ENCODE measurements around the gene CLEC4A. TPM values are rescaled to one million over a fixed set of nuclear protein-coding genes. Genes with fewer than 3 reads are reported as not detected.

The CLEC4A gene
- total RNA-seq, 1 experiment from 2014 or later: 0.37 TPM

DNA sequence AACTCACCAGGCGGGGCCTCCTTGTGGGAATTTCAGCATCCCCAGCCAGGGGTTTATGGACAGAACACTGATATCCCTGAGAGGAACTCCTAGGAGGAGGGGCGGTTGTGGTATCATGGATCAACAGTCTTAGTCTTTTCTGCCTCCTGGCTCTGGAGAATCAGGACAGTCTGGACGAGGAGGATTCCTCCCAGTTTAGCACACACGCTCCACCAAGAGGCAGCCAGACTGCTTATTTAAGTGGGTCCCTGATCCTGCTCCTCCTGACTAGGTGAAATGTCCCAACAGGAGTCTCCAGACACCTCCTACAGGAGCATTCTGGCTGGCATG lies 23.0 kb downstream of the CLEC4A start:
- H2AK5ac ChIP-seq (ENCODE audit: insufficient read length, low read length): no peak overlapping the region
- H4K91ac ChIP-seq (ENCODE audit: insufficient read length, low read depth, low read length): no peak overlapping the region
- H3K36me3 Mint-ChIP-seq (ENCODE audit: insufficient read depth in 1 of 3, low read depth in 3 of 3): peaks cover 11 to 15% (median 12%) of the 10 kb centered on the region in 3 experiments
- peaks cover 12% of the 10 kb centered on the region; the same call in 1 of the 2 replicates for H3K4me1 ChIP-seq (ENCODE audit: insufficient read depth, low read length)
- no peak overlapping the region for H2BK5ac ChIP-seq (ENCODE audit: insufficient read length, low read length)
- H3K23ac ChIP-seq (ENCODE audit: insufficient read length, low read depth, low read length): no peak overlapping the region
- no CpG with 5 or more reads among the region's 4 CpGs for WGBS (ENCODE audit: extremely low coverage, insufficient read length, low lambda C conversion rate)
- H3K4me3 Mint-ChIP-seq: no peak overlapping the region
- DNase-seq: no peak
- H3K27ac Mint-ChIP-seq: peak overlapping the region in 2 of 3 experiments; percentile 20 to 91; a peak in 1 of 7 replicates
- no peak overlapping the region for H4K5ac ChIP-seq (ENCODE audit: insufficient read length, low read depth, low read length)
- no peaks in the 10 kb centered on the region for H3K79me2 ChIP-seq (ENCODE audit: insufficient read depth, low read length)
- peaks cover 22 to 26% of the 10 kb centered on the region in 2 experiments for H3K4me1 Mint-ChIP-seq
- H3K9me3 Mint-ChIP-seq: peaks cover 11 to 19% of the 10 kb centered on the region in 2 experiments
- peak overlapping the region; percentile 74; the same call in 1 of the 2 replicates for H3K14ac ChIP-seq (ENCODE audit: insufficient read depth, low read length)
- H2BK15ac ChIP-seq (ENCODE audit: low read depth, low read length): no peak overlapping the region
- H4K8ac ChIP-seq (replicated peaks; ENCODE audit: insufficient read length, low read depth, low read length): peak overlapping the region; percentile 32
- no peak overlapping the region for H3K27ac ChIP-seq (ENCODE audit: insufficient read length, low read depth, low read length)
- H2BK12ac ChIP-seq (ENCODE audit: insufficient read length, low read depth, low read length): no peak overlapping the region
- TF ChIP-seq, protein P1, sequence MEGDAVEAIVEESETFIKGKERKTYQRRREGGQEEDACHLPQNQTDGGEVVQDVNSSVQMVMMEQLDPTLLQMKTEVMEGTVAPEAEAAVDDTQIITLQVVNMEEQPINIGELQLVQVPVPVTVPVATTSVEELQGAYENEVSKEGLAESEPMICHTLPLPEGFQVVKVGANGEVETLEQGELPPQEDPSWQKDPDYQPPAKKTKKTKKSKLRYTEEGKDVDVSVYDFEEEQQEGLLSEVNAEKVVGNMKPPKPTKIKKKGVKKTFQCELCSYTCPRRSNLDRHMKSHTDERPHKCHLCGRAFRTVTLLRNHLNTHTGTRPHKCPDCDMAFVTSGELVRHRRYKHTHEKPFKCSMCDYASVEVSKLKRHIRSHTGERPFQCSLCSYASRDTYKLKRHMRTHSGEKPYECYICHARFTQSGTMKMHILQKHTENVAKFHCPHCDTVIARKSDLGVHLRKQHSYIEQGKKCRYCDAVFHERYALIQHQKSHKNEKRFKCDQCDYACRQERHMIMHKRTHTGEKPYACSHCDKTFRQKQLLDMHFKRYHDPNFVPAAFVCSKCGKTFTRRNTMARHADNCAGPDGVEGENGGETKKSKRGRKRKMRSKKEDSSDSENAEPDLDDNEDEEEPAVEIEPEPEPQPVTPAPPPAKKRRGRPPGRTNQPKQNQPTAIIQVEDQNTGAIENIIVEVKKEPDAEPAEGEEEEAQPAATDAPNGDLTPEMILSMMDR (conservative IDR thresholded peaks at IDR 0.05): no peak
- H4K20me1 ChIP-seq (ENCODE audit: control insufficient read depth, insufficient read depth, insufficient read length): no peaks in the 10 kb centered on the region
- H3K23me2 ChIP-seq (ENCODE audit: insufficient read length, low read depth, low read length, poor library complexity, severe bottlenecking): peaks cover 4% of the 10 kb centered on the region
- H3K9me3 ChIP-seq (ENCODE audit: control insufficient read depth, low read depth, low read length): peaks cover 5% of the 10 kb centered on the region
- no peak overlapping the region for H3K9ac ChIP-seq (ENCODE audit: extremely low read depth, insufficient read length, low read length)
- no peak overlapping the region for H3K56ac ChIP-seq (ENCODE audit: insufficient read length, low read depth, low read length)
- no peaks in the 10 kb centered on the region for H3K79me1 ChIP-seq (ENCODE audit: insufficient read depth, low read depth, low read length, poor library complexity, severe bottlenecking)
- peak overlapping the region; percentile 84 for H3K18ac ChIP-seq (ENCODE audit: insufficient read length, low read depth, low read length)
- H2BK120ac ChIP-seq (ENCODE audit: low read depth, low read length, poor library complexity, severe bottlenecking): no peak overlapping the region
- H3K27me3 ChIP-seq (ENCODE audit: insufficient read depth, low read length): no peaks in the 10 kb centered on the region
- peak overlapping the region; percentile 3 for H3K4me2 ChIP-seq (ENCODE audit: insufficient read depth, insufficient read length, low read length)
- no peak overlapping the region for H2BK20ac ChIP-seq (ENCODE audit: low read depth, low read length, poor library complexity, severe bottlenecking)
- H3T11ph ChIP-seq (ENCODE audit: low read length): no peak overlapping the region
- peaks cover 14% of the 10 kb centered on the region for H3K27me3 Mint-ChIP-seq (ENCODE audit: low read depth)
- H2AFZ ChIP-seq (ENCODE audit: low read length): no peak overlapping the region
- no peak overlapping the region for H3K4ac ChIP-seq (ENCODE audit: low read depth, low read length)
